Neuronal stem cell (in vitro differentiated cells): ENCODE results near the gene C4orf50.

Experiments used
- DNase-seq: peaks from one replicate; pipeline ENCODE4 v3.0.0-alpha.2; 2013; ENCODE audit warnings: low spot score
- H2AFZ ChIP-seq: one replicate; pipeline ENCODE4 v1.6.1; 2013; ENCODE audit warnings: mild to moderate bottlenecking, low read length, inconsistent platforms
- H2AK5ac ChIP-seq: 2 replicates; pipeline ENCODE4 v1.6.1; 2013; ENCODE audit warnings: low read depth, mild to moderate bottlenecking, inconsistent platforms, low read length, moderate library complexity, mixed read lengths
- H2BK120ac ChIP-seq: 2 replicates; pipeline ENCODE4 v1.6.1; 2013; ENCODE audit warnings: low read depth, mild to moderate bottlenecking, inconsistent platforms, low read length, moderate library complexity, mixed read lengths
- H2BK12ac ChIP-seq: one replicate; pipeline ENCODE4 v1.6.1; 2013; ENCODE audit warnings: low read length, inconsistent platforms
- H2BK15ac ChIP-seq: 2 replicates; pipeline ENCODE4 v1.6.1; 2013; ENCODE audit warnings: mild to moderate bottlenecking, low read length, inconsistent platforms, mixed read lengths
- H2BK5ac ChIP-seq: one replicate; pipeline ENCODE4 v1.6.1; 2013; ENCODE audit warnings: inconsistent platforms, mild to moderate bottlenecking, low read length, moderate library complexity
- H3K14ac ChIP-seq: one replicate; pipeline ENCODE4 v1.6.1; 2013; ENCODE audit warnings: low read length, inconsistent platforms
- H3K18ac ChIP-seq: 2 replicates; pipeline ENCODE4 v1.6.1; 2013; ENCODE audit warnings: low read length, inconsistent platforms
- H3K23ac ChIP-seq: 2 replicates; pipeline ENCODE4 v1.6.1; 2013; ENCODE audit warnings: low read depth, mild to moderate bottlenecking, mixed read lengths, low read length, inconsistent platforms; ENCODE audit not compliant: poor library complexity
- H3K27ac ChIP-seq: replicated peaks from 3 replicates; pipeline ENCODE4 v1.5.1; 2013; ENCODE audit warnings: low read length, inconsistent platforms
- H3K27me3 ChIP-seq, 3 experiments: 2 replicates each; pipeline ENCODE4 v1.6.1; 2013; ENCODE audit warnings: low read length in 3 of 3, mild to moderate bottlenecking in 2 of 3, inconsistent platforms in 1 of 3, low read depth in 1 of 3, mixed read lengths in 1 of 3, moderate library complexity in 1 of 3; ENCODE audit not compliant: control insufficient read depth in 3 of 3, insufficient read depth in 3 of 3
- H3K36me3 ChIP-seq, 2 donors: replicated peaks in 1 of 2; 2 replicates each; pipeline ENCODE4 v1.6.1; 2013; ENCODE audit warnings: low read length in 2 of 2; ENCODE audit not compliant: control insufficient read depth in 2 of 2, insufficient read depth in 2 of 2
- H3K4ac ChIP-seq: 2 replicates; pipeline ENCODE4 v1.6.1; 2013; ENCODE audit warnings: inconsistent platforms, mild to moderate bottlenecking, low read length, moderate library complexity
- H3K4me1 ChIP-seq, 2 donors: 1 replicate in 1 of 2; 2 replicates in 1 of 2; pipeline ENCODE4 v1.6.1; 2013; ENCODE audit warnings: low read length in 2 of 2, low read depth in 1 of 2; ENCODE audit not compliant: control insufficient read depth in 2 of 2, insufficient read depth in 1 of 2
- H3K4me2 ChIP-seq: one replicate; pipeline ENCODE4 v1.6.1; 2013; ENCODE audit warnings: mild to moderate bottlenecking, low read length, inconsistent platforms; ENCODE audit not compliant: insufficient read depth, poor library complexity, severe bottlenecking
- H3K4me3 ChIP-seq, 2 donors: 2 replicates each; pipeline ENCODE4 v1.5.1; 2013; ENCODE audit warnings: low read length in 2 of 2, mild to moderate bottlenecking in 2 of 2, inconsistent platforms in 1 of 2, moderate library complexity in 1 of 2
- H3K79me1 ChIP-seq: one replicate; pipeline ENCODE4 v1.6.1; 2013; ENCODE audit warnings: low read depth, mild to moderate bottlenecking, inconsistent platforms, low read length, moderate library complexity
- H3K9ac ChIP-seq: one replicate; pipeline ENCODE4 v1.6.1; 2013; ENCODE audit warnings: mild to moderate bottlenecking, low read depth, low read length, inconsistent platforms; ENCODE audit not compliant: poor library complexity
- H3K9me3 ChIP-seq, 2 donors: replicated peaks in 1 of 2; 2 replicates each; pipeline versions ENCODE3 to v1.6.1; 2013; ENCODE audit warnings: low read length in 2 of 2, mild to moderate bottlenecking in 2 of 2, inconsistent platforms in 1 of 2, low read depth in 1 of 2, mixed read lengths in 1 of 2, moderate library complexity in 1 of 2; ENCODE audit not compliant: control insufficient read depth in 2 of 2, insufficient read depth in 1 of 2
- H4K8ac ChIP-seq: one replicate; pipeline ENCODE4 v1.6.1; 2013; ENCODE audit warnings: low read depth, mild to moderate bottlenecking, inconsistent platforms, low read length, moderate library complexity
- H4K91ac ChIP-seq: one replicate; pipeline ENCODE4 v1.6.1; 2013; ENCODE audit warnings: low read length, low read depth, mild to moderate bottlenecking, inconsistent platforms; ENCODE audit not compliant: poor library complexity
- WGBS, 2 donors: extraction: QIAGEN DNeasy Blood & Tissue Kit; methylation state at CpG; one replicate each; pipeline ENCODE4 v1.1.7; 2013; ENCODE audit warnings: missing lambda C conversion rate in 2 of 2, mixed read lengths in 1 of 2; ENCODE audit not compliant: insufficient read length in 2 of 2, insufficient replicate concordance in 1 of 2; ENCODE audit errors: extremely low coverage in 2 of 2; 5-methylcytosine and 5-hydroxymethylcytosine counted together

C4orf50 gene

GRCh38 chr4:5887011-5887360, 131.2 kb downstream of the C4orf50 start:
- no peak overlapping the region for H3K27ac ChIP-seq
- H3K4me3 ChIP-seq: peak overlapping the region; percentile 87 to 95

GRCh38 chr4:5885733-5886132, 132.5 kb downstream of the C4orf50 start:
- Histone ChIP-seq H2AK5ac (no peak overlapping the region), H4K91ac (no peak overlapping the region), H2BK120ac (no peak overlapping the region), H3K4me2 (no peak overlapping the region), H2AFZ (no peak overlapping the region), H4K8ac (no peak overlapping the region), H3K4me3 (no peak overlapping the region), H3K4me1 (peaks cover 12 to 21% of the 10 kb centered on the region in 2 donors), H3K27me3 (peaks cover 0 to 13% (median under 1%) of the 10 kb centered on the region in 3 experiments), H3K9me3 (no peaks in the 10 kb centered on the region), H3K79me1 (peaks cover 19% of the 10 kb centered on the region), H3K27ac (no peak overlapping the region), H3K36me3 (peaks cover 0 to 22% of the 10 kb centered on the region in 2 donors), H3K9ac (no peak overlapping the region), H3K4ac (no peak overlapping the region), H3K18ac (no peak overlapping the region), H2BK12ac (no peak overlapping the region), H2BK5ac (no peak overlapping the region), H2BK15ac (no peak overlapping the region), H3K14ac (no peak overlapping the region), H3K23ac (no peak overlapping the region)
- WGBS, 2 donors: no CpG with 5 or more reads among the region's 3 CpGs
- DNase-seq: no peak

More at GRCh38 chr4:5887011-5887360, 131.2 kb downstream of the C4orf50 start:
- Histone ChIP-seq H3K4me1 (peaks cover 18 to 24% of the 10 kb centered on the region in 2 donors), H3K4ac (no peak overlapping the region), H3K14ac (no peak overlapping the region), H3K79me1 (peaks cover 17% of the 10 kb centered on the region), H2AK5ac (peak overlapping the region; percentile 65), H3K9ac (peak overlapping the region; percentile 71), H2BK15ac (no peak overlapping the region), H2BK120ac (peak overlapping the region; percentile 73), H2BK12ac (no peak overlapping the region), H3K9me3 (peaks cover 0 to 2% of the 10 kb centered on the region in 2 donors), H3K27me3 (peaks cover 7 to 25% (median 13%) of the 10 kb centered on the region in 3 experiments), H2AFZ (peak overlapping the region; percentile 94), H3K36me3 (peaks cover 0 to 21% of the 10 kb centered on the region in 2 donors), H4K8ac (no peak overlapping the region), H3K18ac (peak overlapping the region; percentile 97), H3K4me2 (peak overlapping the region; percentile 68), H2BK5ac (no peak overlapping the region), H3K23ac (no peak overlapping the region), H4K91ac (no peak overlapping the region)
- no CpG with 5 or more reads among the region's 8 CpGs for WGBS, 2 donors
- no peak for DNase-seq

GRCh38 chr4:5884796-5885195, 133.4 kb downstream of the C4orf50 start:
- H2BK120ac ChIP-seq: no peak overlapping the region

GRCh38 chr4:5883916-5884315, 134.3 kb downstream of the C4orf50 start:
- H2AK5ac ChIP-seq: no peak overlapping the region
- H3K36me3 ChIP-seq: peaks cover 0 to 24% of the 10 kb centered on the region in 2 donors
- H3K23ac ChIP-seq: no peak overlapping the region
- H2AFZ ChIP-seq: no peak overlapping the region
- no peak overlapping the region for H3K14ac ChIP-seq
- H3K4me3 ChIP-seq: no peak overlapping the region
- no peaks in the 10 kb centered on the region for H3K9me3 ChIP-seq
- no peak overlapping the region for H4K8ac ChIP-seq
- no peak overlapping the region for H3K27ac ChIP-seq
- H2BK5ac ChIP-seq: no peak overlapping the region
- H3K18ac ChIP-seq: no peak overlapping the region
- DNase-seq: no peak
- peaks cover under 1 to 10% of the 10 kb centered on the region in 2 donors for H3K4me1 ChIP-seq
- H2BK120ac ChIP-seq: no peak overlapping the region
- H3K4me2 ChIP-seq: no peak overlapping the region
- no peak overlapping the region for H4K91ac ChIP-seq
- H3K79me1 ChIP-seq: peaks cover 22% of the 10 kb centered on the region
- peaks cover 0 to under 1% (median 0%) of the 10 kb centered on the region in 3 experiments for H3K27me3 ChIP-seq
- no peak overlapping the region for H3K9ac ChIP-seq
- no peak overlapping the region for H2BK12ac ChIP-seq
- no CpG with 5 or more reads among the region's 1 CpG for WGBS, 2 donors
- H3K4ac ChIP-seq: no peak overlapping the region
- no peak overlapping the region for H2BK15ac ChIP-seq

More at GRCh38 chr4:5884796-5885195, 133.4 kb downstream of the C4orf50 start:
- H2AK5ac ChIP-seq: no peak overlapping the region
- H3K23ac ChIP-seq: no peak overlapping the region
- peaks cover 22% of the 10 kb centered on the region for H3K79me1 ChIP-seq
- peaks cover 0 to 24% of the 10 kb centered on the region in 2 donors for H3K36me3 ChIP-seq
- H3K14ac ChIP-seq: no peak overlapping the region
- no peaks in the 10 kb centered on the region for H3K9me3 ChIP-seq
- H2BK5ac ChIP-seq: no peak overlapping the region
- peaks cover 0 to 9% (median 0%) of the 10 kb centered on the region in 3 experiments for H3K27me3 ChIP-seq
- H2AFZ ChIP-seq: no peak overlapping the region
- H2BK15ac ChIP-seq: no peak overlapping the region
- no peak overlapping the region for H4K8ac ChIP-seq
- H2BK12ac ChIP-seq: no peak overlapping the region
- no peak overlapping the region for H3K18ac ChIP-seq
- no peak overlapping the region for H4K91ac ChIP-seq
- no peak overlapping the region for H3K4me3 ChIP-seq
- no peak overlapping the region for H3K27ac ChIP-seq
- no CpG with 5 or more reads among the region's 7 CpGs for WGBS, 2 donors
- no peak overlapping the region for H3K4me2 ChIP-seq
- no peak overlapping the region for H3K9ac ChIP-seq
- no peak for DNase-seq
- peaks cover 9 to 16% of the 10 kb centered on the region in 2 donors for H3K4me1 ChIP-seq
- H3K4ac ChIP-seq: no peak overlapping the region
